OCI-LY7 (cell line): ENCODE results near the gene ZNF613. TPM values are rescaled to one million over a fixed set of nuclear protein-coding genes. Genes with fewer than 3 reads are reported as not detected.

ENCODE experiments used
- BruUV-seq: library from RNA; stranded (reverse); fragments of 400-500 nt; replicated peaks from 2 replicates; lab custom pipeline; 2021; lab: Mats Ljungman, UMichigan
- CTCF ChIA-PET: fragments of 300-600 bp; sonication (Branson Sonifier 250); formaldehyde crosslinking; loops from one replicate; lab custom pipeline; 2022; ENCODE audit warnings: antibody characterized with exemption; ENCODE audit not compliant: unreplicated experiment; lab: Charles Lee
- POLR2A ChIA-PET: fragments of 300-600 bp; sonication (Branson Sonifier 250); formaldehyde crosslinking; loops from one replicate; lab custom pipeline; 2022; ENCODE audit warnings: antibody characterized with exemption; lab: Charles Lee
- DNase-seq: peaks from one replicate; pipeline ENCODE4 v3.0.0-alpha.2; 2015; ENCODE audit warnings: low spot score
- H2AFZ ChIP-seq: fragments of 200-600 bp; sonication (generic), shearing (Covaris generic); 2 replicates; pipeline ENCODE4 v1.6.1; 2014; ENCODE audit warnings: mild to moderate bottlenecking, antibody characterized with exemption, low read length, moderate library complexity
- H3K27ac ChIP-seq: fragments of 200-600 bp; sonication (generic); 2 replicates; pipeline ENCODE4 v1.5.1; 2014; ENCODE audit warnings: mixed run types, low read depth, mild to moderate bottlenecking, moderate library complexity, low read length, inconsistent platforms; ENCODE audit not compliant: poor library complexity, severe bottlenecking
- H3K36me3 ChIP-seq: fragments of 200-600 bp; sonication (generic); 2 replicates; pipeline ENCODE4 v1.6.1; 2014; ENCODE audit warnings: mild to moderate bottlenecking, antibody characterized with exemption, low read length, moderate library complexity, mixed read lengths; ENCODE audit not compliant: insufficient read depth
- H3K4me1 ChIP-seq: fragments of 200-600 bp; sonication (generic); 2 replicates; pipeline ENCODE4 v1.5.1; 2014; ENCODE audit warnings: mild to moderate bottlenecking, low read length; ENCODE audit not compliant: insufficient read depth, poor library complexity, severe bottlenecking
- H3K4me2 ChIP-seq: fragments of 200-600 bp; sonication (generic); 2 replicates; pipeline ENCODE4 v1.6.1; 2014; ENCODE audit warnings: mild to moderate bottlenecking, low read length
- H3K4me3 ChIP-seq: fragments of 200-600 bp; sonication (generic); 2 replicates; pipeline ENCODE4 v1.5.1; 2014; ENCODE audit warnings: mild to moderate bottlenecking, low read depth, low read length; ENCODE audit not compliant: poor library complexity, severe bottlenecking
- H3K79me2 ChIP-seq: fragments of 200-600 bp; sonication (generic); 2 replicates; pipeline ENCODE4 v1.6.1; 2016; ENCODE audit warnings: low read depth, mild to moderate bottlenecking, low read length, moderate library complexity, mixed read lengths; ENCODE audit not compliant: insufficient read depth
- H3K9me2 ChIP-seq: fragments of 200-600 bp; sonication (generic); 2 replicates; pipeline ENCODE4 v1.6.1; 2016; ENCODE audit warnings: mild to moderate bottlenecking, low read length, mixed read lengths; ENCODE audit not compliant: insufficient read depth
- H3K9me3 ChIP-seq: fragments of 200-600 bp; sonication (generic); 2 replicates; pipeline ENCODE4 v1.6.1; 2014; ENCODE audit warnings: mild to moderate bottlenecking, mixed run types, low read length, mixed read lengths
- H4K20me1 ChIP-seq: fragments of 200-600 bp; sonication (generic); 2 replicates; pipeline ENCODE4 v1.6.1; 2014; ENCODE audit warnings: mild to moderate bottlenecking, antibody characterized with exemption, low read length, moderate library complexity, mixed read lengths; ENCODE audit not compliant: insufficient read depth
- EZH2phosphoT487 ChIP-seq: fragments of 200-600 bp; sonication (generic); IDR thresholded peaks from 2 replicates; pipeline ENCODE4 v1.6.1; 2018; ENCODE audit warnings: low read depth, borderline replicate concordance, mild to moderate bottlenecking, mixed run types, antibody characterized with exemption, low read length, moderate library complexity, mixed read lengths
- intact Hi-C: fragments of 100-400 bp; cut with micrococcal nuclease; formaldehyde crosslinking; loops from one replicate; pipeline ENCODE4 v1.10.0; 2022; ENCODE audit not compliant: unreplicated experiment
- total RNA-seq, 2 experiments: library from RNA; depleted of rRNA in 1 of 2; stranded (reverse); fragments of >200 nt in 1 of 2; shearing (Covaris generic) in 1 of 2; gene quantifications; 2 replicates each; pipeline ENCODE4 v1.2.3, GENCODE V29; 2014 to 2022

Gene ZNF613
- total RNA-seq, 2 experiments from 2014 or later: 4.5 to 10.0 TPM

GRCh38 chr19:51994048-51994644 is 66.9 kb downstream of the ZNF613 start:
- DNase-seq: no peak
- no peaks in the 10 kb centered on the region for H4K20me1 ChIP-seq
- no peaks in the 10 kb centered on the region for H3K9me2 ChIP-seq
- TF ChIP-seq EZH2phosphoT487: no peak
- ChIA-PET CTCF (no interaction called here), POLR2A (no interaction called here)
- intact Hi-C loops: no loop called here
- no TSS peak for BruUV-seq
- H3K9me3 ChIP-seq: peaks cover 37% of the 10 kb centered on the region
- H2AFZ ChIP-seq: no peak overlapping the region
- H3K36me3 ChIP-seq: no peaks in the 10 kb centered on the region
- H3K79me2 ChIP-seq: no peaks in the 10 kb centered on the region
- no peaks in the 10 kb centered on the region for H3K4me1 ChIP-seq
- no peak overlapping the region for H3K4me2 ChIP-seq
- no peak overlapping the region for H3K4me3 ChIP-seq
- H3K27ac ChIP-seq: no peak overlapping the region

Other genes starting within 250 kb of the ZNF613 start
- 5.9 and 12.5 TPM in 2 replicates for gene SPACA6, start 234.1 kb upstream of the ZNF613 start, total RNA-seq (2014; rRNA removed; shearing (Covaris generic))
- 2.5 and 5.1 TPM in 2 replicates for gene SPACA6, start 234.1 kb upstream of the ZNF613 start, total RNA-seq (2022)
- not detected in 2 replicates for gene HAS1, start 203.5 kb upstream of the ZNF613 start, total RNA-seq (2014; rRNA removed; shearing (Covaris generic))
- not detected in 2 replicates for gene HAS1, start 203.5 kb upstream of the ZNF613 start, total RNA-seq (2022)
- not detected in 2 replicates for gene FPR1, start 175.6 kb upstream of the ZNF613 start, total RNA-seq (2014; rRNA removed; shearing (Covaris generic))
- gene FPR1, start 175.6 kb upstream of the ZNF613 start, total RNA-seq (2022): not detected in 2 replicates
- not detected in 2 replicates for gene FPR2, start 166.3 kb upstream of the ZNF613 start, total RNA-seq (2014; rRNA removed; shearing (Covaris generic))
- not detected in 2 replicates for gene FPR2, start 166.3 kb upstream of the ZNF613 start, total RNA-seq (2022)
- gene FPR3, start 132.3 kb upstream of the ZNF613 start, total RNA-seq (2014; rRNA removed; shearing (Covaris generic)): not detected in 2 replicates
- not detected in 2 replicates for gene FPR3, start 132.3 kb upstream of the ZNF613 start, total RNA-seq (2022)
- 9.6 and 10.0 TPM in 2 replicates for gene ZNF577, start 39.5 kb upstream of the ZNF613 start, total RNA-seq (2014; rRNA removed; shearing (Covaris generic))
- 2.0 and 3.3 TPM in 2 replicates for gene ZNF577, start 39.5 kb upstream of the ZNF613 start, total RNA-seq (2022)
- 5.9 and 8.3 TPM in 2 replicates for gene ZNF649, start 22.5 kb upstream of the ZNF613 start, total RNA-seq (2014; rRNA removed; shearing (Covaris generic))
- gene ZNF649, start 22.5 kb upstream of the ZNF613 start, total RNA-seq (2022): 2.4 and 3.6 TPM in 2 replicates
- 3.1 and 5.2 TPM in 2 replicates for gene ZNF350, start 59.4 kb downstream of the ZNF613 start, total RNA-seq (2014; rRNA removed; shearing (Covaris generic))
- gene ZNF350, start 59.4 kb downstream of the ZNF613 start, total RNA-seq (2022): 4.9 and 6.2 TPM in 2 replicates
- 0.03 TPM in 1 of 2 replicates, not detected in the other for gene ZNF615, start 80.7 kb downstream of the ZNF613 start, total RNA-seq (2014; rRNA removed; shearing (Covaris generic))
- gene ZNF615, start 80.7 kb downstream of the ZNF613 start, total RNA-seq (2022): not detected in 2 replicates
- 10.0 and 11.2 TPM in 2 replicates for gene ZNF614, start 100.9 kb downstream of the ZNF613 start, total RNA-seq (2014; rRNA removed; shearing (Covaris generic))
- gene ZNF614, start 100.9 kb downstream of the ZNF613 start, total RNA-seq (2022): 8.9 and 9.0 TPM in 2 replicates
- gene ZNF432, start 121.4 kb downstream of the ZNF613 start, total RNA-seq (2014; rRNA removed; shearing (Covaris generic)): not detected in 2 replicates
- gene ZNF432, start 121.4 kb downstream of the ZNF613 start, total RNA-seq (2022): not detected in 2 replicates
- gene ZNF841, start 168.3 kb downstream of the ZNF613 start, total RNA-seq (2014; rRNA removed; shearing (Covaris generic)): not detected in 2 replicates
- gene ZNF841, start 168.3 kb downstream of the ZNF613 start, total RNA-seq (2022): not detected in 2 replicates
- gene ZNF616, start 212.5 kb downstream of the ZNF613 start, total RNA-seq (2014; rRNA removed; shearing (Covaris generic)): 3.8 and 5.2 TPM in 2 replicates
- gene ZNF616, start 212.5 kb downstream of the ZNF613 start, total RNA-seq (2022): 7.1 and 7.2 TPM in 2 replicates
- 8.0 and 13.2 TPM in 2 replicates for gene ZNF836, start 244.1 kb downstream of the ZNF613 start, total RNA-seq (2014; rRNA removed; shearing (Covaris generic))
- 14.8 and 20.7 TPM in 2 replicates for gene ZNF836, start 244.1 kb downstream of the ZNF613 start, total RNA-seq (2022)